Endothelial cell of umbilical vein (primary cell): ENCODE measurements around the gene GTSE1. TPM values are rescaled to one million over a fixed set of nuclear protein-coding genes. Genes with fewer than 3 reads are reported as not detected.

Experiments
- BruUV-seq: library from RNA; stranded (reverse); fragments of 400-500 nt; replicated peaks from 2 replicates; lab custom pipeline; 2021; lab: Mats Ljungman, UMichigan
- CTCF ChIA-PET: fragments of 300-600, 350-600 bp; sonication (Branson Sonifier 250); formaldehyde crosslinking; loops from one replicate; lab custom pipeline; 2021; ENCODE audit warnings: antibody characterized with exemption, inconsistent platforms; lab: Charles Lee
- POLR2A ChIA-PET: fragments of 300-600, 350-600 bp; sonication (Branson Sonifier 250); formaldehyde crosslinking; loops from one replicate; lab custom pipeline; 2021; ENCODE audit warnings: antibody characterized with exemption, inconsistent platforms; lab: Charles Lee
- DNase-seq: peaks from one replicate; pipeline ENCODE4 v3.0.0-alpha.2; 2011; ENCODE audit warnings: low read depth, low spot score
- FAIRE-seq: peaks from 2 replicates; lab custom pipeline; 2011; peaks lifted over from hg19 to GRCh38; lab: Jason Lieb, UNC
- H2AFZ ChIP-seq: 2 replicates; pipeline ENCODE4 v1.6.0; 2012; ENCODE audit warnings: low read depth, low read length, control low read depth, inconsistent platforms
- H3K27ac ChIP-seq: 2 replicates; pipeline ENCODE4 v1.5.1; 2011; ENCODE audit warnings: low read depth, mild to moderate bottlenecking, control low read depth, low read length, moderate library complexity; ENCODE audit not compliant: insufficient read depth
- H3K27me3 ChIP-seq, 2 experiments: 2 replicates each; pipeline versions ENCODE4 v1.6.0 to v1.6.1; 2011; ENCODE audit warnings: low read length in 2 of 2, mixed read lengths in 1 of 2; ENCODE audit not compliant: control insufficient read depth in 2 of 2, insufficient read depth in 2 of 2
- H3K36me3 ChIP-seq, 2 experiments: 2 replicates in 1 of 2; 3 replicates in 1 of 2; pipeline ENCODE4 v1.5.1; 2011; ENCODE audit warnings: low read length in 2 of 2, mild to moderate bottlenecking in 1 of 2, moderate library complexity in 1 of 2; ENCODE audit not compliant: control insufficient read depth in 2 of 2, insufficient read depth in 2 of 2; ENCODE audit errors: extremely low read depth in 1 of 2
- H3K4me1 ChIP-seq: 3 replicates; pipeline ENCODE4 v1.5.1; 2011; ENCODE audit warnings: mild to moderate bottlenecking, low read length; ENCODE audit not compliant: control insufficient read depth, insufficient read depth; ENCODE audit errors: extremely low read depth
- H3K4me2 ChIP-seq: 2 replicates; pipeline ENCODE4 v1.6.1; 2011; ENCODE audit warnings: low read length, control low read depth, mixed read lengths; ENCODE audit not compliant: insufficient read depth
- H3K4me3 ChIP-seq, 3 experiments: fragments of 200-600 bp in 1 of 3; sonication (generic), shearing (Covaris generic) in 1 of 3; replicated peaks in 1 of 3; 2 replicates each; pipeline ENCODE4 v1.5.1; 2011 to 2016; ENCODE audit warnings: control low read depth in 3 of 3, low read length in 3 of 3, mild to moderate bottlenecking in 2 of 3, inconsistent platforms in 1 of 3, low read depth in 1 of 3, moderate library complexity in 1 of 3; ENCODE audit not compliant: insufficient read depth in 1 of 3
- H3K79me2 ChIP-seq: 2 replicates; pipeline ENCODE4 v1.6.0; 2012; ENCODE audit warnings: low read length, inconsistent platforms; ENCODE audit not compliant: control insufficient read depth, insufficient read depth
- H3K9ac ChIP-seq: replicated peaks from 2 replicates; pipeline ENCODE3; 2011; ENCODE audit warnings: low read length, control low read depth; ENCODE audit not compliant: insufficient read depth; ENCODE audit errors: extremely low read depth
- H3K9me1 ChIP-seq: replicated peaks from 3 replicates; pipeline ENCODE4 v1.6.0; 2011; ENCODE audit warnings: mild to moderate bottlenecking, low read length; ENCODE audit not compliant: control insufficient read depth, insufficient read depth; ENCODE audit errors: extremely low read depth
- H3K9me3 ChIP-seq: replicated peaks from 2 replicates; pipeline ENCODE4 v1.5.1; 2012; ENCODE audit warnings: low read length, inconsistent platforms; ENCODE audit not compliant: control insufficient read depth, insufficient read depth
- H4K20me1 ChIP-seq: replicated peaks from 2 replicates; pipeline ENCODE3; 2011; ENCODE audit warnings: mild to moderate bottlenecking, low read length; ENCODE audit not compliant: control insufficient read depth, insufficient read depth; ENCODE audit errors: extremely low read depth
- CTCF ChIP-seq, 2 donors: IDR thresholded peaks; 1 replicate in 1 of 2; 2 replicates in 1 of 2; pipeline ENCODE4 v1.5.1; 2011; ENCODE audit warnings: low read length in 2 of 2, mild to moderate bottlenecking in 2 of 2, moderate library complexity in 2 of 2, control low read depth in 1 of 2, inconsistent platforms in 1 of 2, low read depth in 1 of 2; ENCODE audit not compliant: insufficient read depth in 1 of 2; ENCODE audit errors: extremely low read depth in 1 of 2
- EZH2 ChIP-seq: IDR thresholded peaks from 2 replicates; pipeline ENCODE4 v1.6.1; 2012; ENCODE audit warnings: borderline replicate concordance, low read depth, mild to moderate bottlenecking, moderate library complexity, low read length, inconsistent platforms; ENCODE audit not compliant: severe bottlenecking
- FOS ChIP-seq: IDR thresholded peaks from 2 replicates; pipeline ENCODE4 v1.6.1; 2011; ENCODE audit warnings: mild to moderate bottlenecking, low read length, moderate library complexity, borderline replicate concordance; ENCODE audit not compliant: insufficient read depth
- GATA2 ChIP-seq: IDR thresholded peaks from 2 replicates; pipeline ENCODE4 v1.7.0; 2011; ENCODE audit warnings: low read depth, mild to moderate bottlenecking, moderate library complexity, mixed read lengths, low read length; ENCODE audit not compliant: insufficient read length, insufficient read depth
- JUN ChIP-seq: IDR thresholded peaks from 2 replicates; pipeline ENCODE4 v1.6.1; 2011; ENCODE audit warnings: borderline replicate concordance, low read depth; ENCODE audit not compliant: insufficient read length, insufficient read depth
- MYC ChIP-seq: IDR thresholded peaks from one replicate; pipeline ENCODE4 v1.6.1; 2011; ENCODE audit warnings: mild to moderate bottlenecking, low read depth, low read length
- POLR2A ChIP-seq: IDR thresholded peaks from 2 replicates; pipeline ENCODE4 v1.6.1; 2012; ENCODE audit warnings: low read depth, mild to moderate bottlenecking, control low read depth, low read length
- POLR2AphosphoS5 ChIP-seq: IDR thresholded peaks from 2 replicates; pipeline ENCODE4 v1.6.1; 2012; ENCODE audit warnings: low read depth, mild to moderate bottlenecking, control low read depth, low read length, moderate library complexity; ENCODE audit not compliant: insufficient read depth
- dilution Hi-C: fragments of 300-500 bp; cut with MboI; formaldehyde crosslinking; loops from one replicate; pipeline ENCODE4 v1.15.0; 2019; ENCODE audit warnings: low sequenced_read_pairs; ENCODE audit not compliant: extremely low pct_ligation_motif_present
- intact Hi-C: fragments of 100-400 bp; cut with micrococcal nuclease; formaldehyde crosslinking; loops from one replicate; pipeline ENCODE4 v1.10.0; 2022
- polyA plus RNA-seq, 4 experiments: library from polyadenylated mRNA; depleted of rRNA in 3 of 4; stranded (reverse) in 3 of 4; unstranded in 1 of 4; fragments of >200 nt; gene quantifications; 2 replicates each; pipeline versions ENCODE4 v1.2.1 to v1.2.3, GENCODE V29; 2011 to 2012; ENCODE audit warnings: missing spikeins in 1 of 4
- total RNA-seq: library from RNA; stranded (reverse); gene quantifications from 2 replicates; pipeline ENCODE4 v1.2.3, GENCODE V29; 2021
- TF ChIP-seq, protein P1 (sequence below): IDR thresholded peaks from 2 replicates; pipeline ENCODE4 v1.6.1; 2011; ENCODE audit not compliant: insufficient read depth, insufficient read length

The GTSE1 gene
- total and polyA plus RNA-seq, 2 donors (not counting 3 experiments of a cell fraction or from before 2014, with no cell fraction given): 25.9 to 57.2 TPM

GRCh38 chr22:46350646-46351045 is 54.0 kb downstream of the GTSE1 start:
- H3K36me3 ChIP-seq: peaks cover 16 to 64% of the 10 kb centered on the region in 2 experiments
- H3K9me1 ChIP-seq: no peaks in the 10 kb centered on the region
- no peak overlapping the region for H3K4me3 ChIP-seq
- dilution Hi-C loops (no loop called here), intact Hi-C loops (no loop called here)
- DNase-seq (no peak), FAIRE-seq (no peak)
- BruUV-seq: no TSS peak
- no peaks in the 10 kb centered on the region for H3K4me1 ChIP-seq
- H3K9ac ChIP-seq: no peak overlapping the region
- no peak overlapping the region for H3K27ac ChIP-seq
- H3K27me3 ChIP-seq: no peaks in the 10 kb centered on the region
- no peaks in the 10 kb centered on the region for H3K79me2 ChIP-seq
- no peak overlapping the region for H3K4me2 ChIP-seq
- TF ChIP-seq EZH2: no peak
- no peak for TF ChIP-seq JUN
- no peak for TF ChIP-seq GATA2
- no peak for TF ChIP-seq MYC
- TF ChIP-seq FOS: no peak
- no peaks in the 10 kb centered on the region for H4K20me1 ChIP-seq
- ChIA-PET POLR2A (no interaction called here), CTCF (no interaction called here)
- no peaks in the 10 kb centered on the region for H3K9me3 ChIP-seq
- no peak overlapping the region for H2AFZ ChIP-seq

GRCh38 chr22:46351131-46351735 is 54.6 kb downstream of the GTSE1 start:
- H3K4me1 ChIP-seq: no peaks in the 10 kb centered on the region
- H2AFZ ChIP-seq: no peak overlapping the region
- H3K4me3 ChIP-seq: no peak overlapping the region
- no peaks in the 10 kb centered on the region for H3K27me3 ChIP-seq
- no peak overlapping the region for H3K27ac ChIP-seq
- DNase-seq (no peak), FAIRE-seq (no peak)
- ChIA-PET CTCF (no interaction called here), POLR2A (no interaction called here)
- H3K36me3 ChIP-seq: peaks cover 14 to 63% of the 10 kb centered on the region in 2 experiments
- no TSS peak for BruUV-seq
- no peaks in the 10 kb centered on the region for H4K20me1 ChIP-seq
- no peaks in the 10 kb centered on the region for H3K79me2 ChIP-seq
- no peaks in the 10 kb centered on the region for H3K9me1 ChIP-seq
- intact Hi-C loops (no loop called here), dilution Hi-C loops (no loop called here)
- no peaks in the 10 kb centered on the region for H3K9me3 ChIP-seq
- H3K4me2 ChIP-seq: no peak overlapping the region
- TF ChIP-seq POLR2AphosphoS5 (no peak), POLR2A (no peak), MYC (no peak), EZH2 (no peak), JUN (no peak), CTCF (IDR thresholded peaks at IDR 0.05; ENCODE audit: extremely low read depth in 1 of 2, insufficient read depth in 1 of 2, low read depth in 1 of 2, low read length in 2 of 2) (no peak), FOS (no peak), GATA2 (no peak)
- TF ChIP-seq, protein P1, sequence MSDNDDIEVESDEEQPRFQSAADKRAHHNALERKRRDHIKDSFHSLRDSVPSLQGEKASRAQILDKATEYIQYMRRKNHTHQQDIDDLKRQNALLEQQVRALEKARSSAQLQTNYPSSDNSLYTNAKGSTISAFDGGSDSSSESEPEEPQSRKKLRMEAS: no peak
- no peak overlapping the region for H3K9ac ChIP-seq
